Fibroblast of the aortic adventitia (primary cell): ENCODE results near the gene TOMM34. TPM values are rescaled to one million over a fixed set of nuclear protein-coding genes. Genes with fewer than 3 reads are reported as not detected.

Source experiments
- DNase-seq: peaks from one replicate; pipeline ENCODE4 v3.0.0-alpha.2; 2010; ENCODE audit warnings: low read depth
- H3K4me3 ChIP-seq: 2 replicates; pipeline ENCODE4 v1.5.1; 2011; ENCODE audit warnings: low read depth, mild to moderate bottlenecking, control low read depth, low read length, moderate library complexity
- CTCF ChIP-seq: IDR thresholded peaks from 2 replicates; pipeline ENCODE4 v1.5.1; 2011; ENCODE audit warnings: mild to moderate bottlenecking, low read length, control low read depth, inconsistent platforms; ENCODE audit not compliant: insufficient read depth
- total RNA-seq: library from RNA; depleted of rRNA; stranded (reverse); fragments of >200 nt; gene quantifications from 2 replicates; pipeline ENCODE4 v1.2.3, GENCODE V29; 2012; ENCODE audit warnings: low replicate concordance

The TOMM34 gene
- total RNA-seq, 1 donor = 29.3 TPM

GRCh38 chr20:44948107-44948506 is 12.1 kb downstream of the TOMM34 start:
- H3K4me3 ChIP-seq = no peak overlapping the region
- no peak for TF ChIP-seq CTCF
- DNase-seq = no peak

- no peak overlapping the region for H3K4me3 ChIP-seq
- no peak for TF ChIP-seq CTCF
- no peak for DNase-seq
Observed at GRCh38 chr20:44946271-44946852, 13.8 kb downstream of the TOMM34 start.

GRCh38 chr20:44945261-44945660 is 14.9 kb downstream of the TOMM34 start:
- DNase-seq = no peak

GRCh38 chr20:44943828-44944227 is 16.4 kb downstream of the TOMM34 start:
- no peak overlapping the region for H3K4me3 ChIP-seq
- DNase-seq = no peak
- no peak for TF ChIP-seq CTCF

More at GRCh38 chr20:44945261-44945660, 14.9 kb downstream of the TOMM34 start:
- H3K4me3 ChIP-seq = no peak overlapping the region
- TF ChIP-seq CTCF = no peak

- H3K4me3 ChIP-seq = no peak overlapping the region
- no peak for TF ChIP-seq CTCF
- DNase-seq = no peak
Observed at GRCh38 chr20:44942264-44942973, 17.8 kb downstream of the TOMM34 start.

GRCh38 chr20:44941120-44941691 is 19.0 kb downstream of the TOMM34 start:
- TF ChIP-seq CTCF = no peak
- no peak for DNase-seq
- H3K4me3 ChIP-seq = no peak overlapping the region
